GM12878 (cell line): ENCODE measurements around the gene SLC10A2. TPM values are rescaled to one million over a fixed set of nuclear protein-coding genes. Genes with fewer than 3 reads are reported as not detected.

Experiments
- ATAC-seq: fragments of 200-7000 bp; cut with Tn5 transposase; 3 replicates; pipeline ENCODE4 v1.9.1; 2020; ENCODE audit warnings: mild to moderate bottlenecking, moderate library complexity
- BruUV-seq: library from RNA; stranded (reverse); fragments of 400-500 nt; replicated peaks from 2 replicates; lab custom pipeline; 2021; lab: Mats Ljungman, UMichigan
- CTCF ChIA-PET: fragments of 300-600 bp; sonication (Branson Sonifier 250); formaldehyde crosslinking; extraction: SDS; loops from one replicate; lab custom pipeline; 2021; ENCODE audit warnings: inconsistent platforms; lab: Yijun Ruan, JAX
- POLR2A ChIA-PET: fragments of 350-600 bp; formaldehyde crosslinking; extraction: SDS; loops from one replicate; lab custom pipeline; 2021; ENCODE audit warnings: inconsistent platforms; lab: Charles Lee
- RAD21 ChIA-PET: fragments of 300-600 bp; sonication (Branson Sonifier 250); formaldehyde crosslinking; loops from one replicate; lab custom pipeline; 2023; ENCODE audit warnings: antibody characterized with exemption; ENCODE audit not compliant: unreplicated experiment; lab: Charles Lee
- SMC1A ChIA-PET: fragments of 300-600 bp; sonication (Branson Sonifier 250); formaldehyde crosslinking; loops from one replicate; lab custom pipeline; 2023; ENCODE audit not compliant: unreplicated experiment, uncharacterized antibody; lab: Charles Lee
- DNase-seq: peaks from one replicate; pipeline ENCODE4 v3.0.0-alpha.2; 2011; ENCODE audit warnings: low read depth, low spot score
- FAIRE-seq: peaks from 3 replicates; lab custom pipeline; 2011; peaks lifted over from hg19 to GRCh38; lab: Jason Lieb, UNC
- H2AFZ ChIP-seq: 2 replicates; pipeline ENCODE4 v1.6.0; 2011; ENCODE audit warnings: low read depth, low read length, control low read depth; ENCODE audit not compliant: control insufficient read depth
- H3K27ac ChIP-seq: 2 replicates; pipeline ENCODE4 v1.5.1; 2011; ENCODE audit warnings: control low read depth; ENCODE audit not compliant: control insufficient read depth, insufficient read depth
- H3K27me3 ChIP-seq, 2 experiments: replicated peaks in 1 of 2; 2 replicates each; pipeline versions ENCODE4 v1.6.0 to v1.6.1; 2011; ENCODE audit warnings: low read length in 1 of 2; ENCODE audit not compliant: control insufficient read depth in 2 of 2, insufficient read depth in 2 of 2
- H3K36me3 ChIP-seq, 2 experiments: 2 replicates each; pipeline ENCODE4 v1.5.1; 2011; ENCODE audit warnings: low read length in 1 of 2; ENCODE audit not compliant: control insufficient read depth in 2 of 2, insufficient read depth in 2 of 2
- H3K4me1 ChIP-seq: 2 replicates; pipeline ENCODE4 v1.6.1; 2011; ENCODE audit warnings: mild to moderate bottlenecking, low read length, moderate library complexity, mixed read lengths; ENCODE audit not compliant: control insufficient read depth, insufficient read depth
- H3K4me2 ChIP-seq: 2 replicates; pipeline ENCODE4 v1.6.0; 2011; ENCODE audit warnings: control low read depth; ENCODE audit not compliant: control insufficient read depth, insufficient read depth
- H3K4me3 ChIP-seq: fragments of 200-600 bp; sonication (generic); 2 replicates; pipeline ENCODE4 v1.5.1; 2016
- H3K79me2 ChIP-seq: 2 replicates; pipeline ENCODE4 v1.6.0; 2011; ENCODE audit warnings: low read length; ENCODE audit not compliant: control insufficient read depth, insufficient read depth
- H3K9ac ChIP-seq: 2 replicates; pipeline ENCODE4 v1.8.0; 2011; ENCODE audit warnings: low read length, control low read depth, mixed read lengths; ENCODE audit not compliant: control insufficient read depth, insufficient read depth
- H3K9me3 ChIP-seq: replicated peaks from 3 replicates; pipeline ENCODE4 v1.5.1; 2011; ENCODE audit warnings: mild to moderate bottlenecking, low read length; ENCODE audit not compliant: control insufficient read depth, insufficient read depth
- H4K20me1 ChIP-seq: 2 replicates; pipeline ENCODE4 v1.6.0; 2011; ENCODE audit not compliant: control insufficient read depth, insufficient read depth
- BCL3 ChIP-seq: IDR thresholded peaks from 2 replicates; pipeline ENCODE4 v1.6.1; 2011; ENCODE audit warnings: borderline replicate concordance, low read depth, mild to moderate bottlenecking, moderate library complexity, low read length; ENCODE audit not compliant: insufficient read depth, poor library complexity, severe bottlenecking
- BRCA1 ChIP-seq: IDR thresholded peaks from 2 replicates; pipeline ENCODE4 v1.6.1; 2011; ENCODE audit warnings: low read depth, low read length, improper control_type of control experiment
- E4F1 ChIP-seq: fragments of 450-650 bp; IDR thresholded peaks from 2 replicates; pipeline ENCODE4 v1.6.1; 2018; ENCODE audit warnings: borderline replicate concordance, mild to moderate bottlenecking; ENCODE audit not compliant: partially characterized antibody
- STAT1 ChIP-seq: fragments of 450-650 bp; conservative IDR thresholded peaks from 2 replicates; pipeline ENCODE4 v1.6.1; 2014; ENCODE audit warnings: antibody characterized with exemption, mild to moderate bottlenecking
- WGBS: methylation state at CpG from one replicate; pipeline ENCODE4 v1.1.6; 2016; ENCODE audit warnings: low lambda C conversion rate; ENCODE audit not compliant: insufficient replicate concordance, insufficient coverage; ENCODE audit errors: missing lambda C conversion rate; 5-methylcytosine and 5-hydroxymethylcytosine counted together
- in situ Hi-C: fragments of 300-500 bp; cut with MboI; formaldehyde crosslinking; loops from 9 replicates; pipeline ENCODE4 v1.14.3; 2018; ENCODE audit warnings: mixed read lengths
- intact Hi-C: fragments of 100-400 bp; cut with micrococcal nuclease; formaldehyde crosslinking; loops from one replicate; pipeline ENCODE4 v1.14.2; 2022; ENCODE audit not compliant: unreplicated experiment
- polyA plus RNA-seq, 11 experiments: library from polyadenylated mRNA; depleted of rRNA in 4 of 11; unstranded in 6 of 11; stranded (reverse) in 5 of 11; fragments of >200 nt; fragmentation: Nextera tagmentation in 4 of 11; fragmentation: Illumina TruSeq in 1 of 11; extraction: Ambion mirVana in 4 of 11; extraction: Trizol in 1 of 11; gene quantifications; 1 replicate in 1 of 11; 2 replicates in 10 of 11; pipeline versions ENCODE4 v1.2.1 to v1.2.3, GENCODE V29; 2011 to 2016; ENCODE audit warnings: inconsistent platforms in 2 of 11, missing spikeins in 2 of 11, low read depth in 1 of 11
- total RNA-seq, 4 experiments: library from RNA; depleted of rRNA in 3 of 4; stranded (reverse); fragments of >200 nt in 3 of 4; fragmentation: Illumina TruSeq in 1 of 4; extraction: Trizol in 1 of 4; gene quantifications; 2 replicates each; pipeline versions ENCODE4 v1.2.1 to v1.2.3, GENCODE V29; 2013 to 2021

Gene SLC10A2
- total and polyA plus RNA-seq, 10 of the 15 experiments (the other 5 are each of a cell fraction or from before 2014, with no cell fraction given): 0.01 to 0.04 (median 0.02) TPM; not detected in 7

- Histone ChIP-seq H3K4me1 (no peaks in the 10 kb centered on the region), H4K20me1 (no peaks in the 10 kb centered on the region), H3K79me2 (no peaks in the 10 kb centered on the region), H3K27ac (no peak overlapping the region), H3K27me3 (no peaks in the 10 kb centered on the region), H3K4me3 (no peak overlapping the region), H3K36me3 (no peaks in the 10 kb centered on the region), H2AFZ (no peak overlapping the region), H3K9me3 (peaks cover 2% of the 10 kb centered on the region; the same call in 2 of the 3 replicates), H3K4me2 (no peak overlapping the region), H3K9ac (no peak overlapping the region)
- ATAC-seq: no peak
- intact Hi-C loops: no loop called here
- ChIA-PET SMC1A (interaction anchor here (0.8 to 1.9 kb wide), 3 partner anchors 10 to 74 kb away, joined by 3 to 4 read pairs (median 3); no protein-coding TSS in a partner anchor), POLR2A (no interaction called here), CTCF (no interaction called here), RAD21 (interaction anchor here (1.3 kb wide), 1 partner anchor 15 kb away, joined by 4 read pairs; no protein-coding TSS in a partner anchor)
- 34% methylated on average over 7 of the region's 7 CpGs for WGBS
- FAIRE-seq: no peak
- TF ChIP-seq STAT1 (no peak), E4F1 (no peak), BCL3 (peak; percentile 18), BRCA1 (no peak)
- DNase-seq: no peak
- no TSS peak for BruUV-seq
- in situ Hi-C loops: no loop called here
Measured at GRCh38 chr13:103101901-103102300, 35.7 kb upstream of the SLC10A2 start.
